ENCODE measurements around the gene BMPR1A. TPM values are rescaled to one million over a fixed set of nuclear protein-coding genes. Genes with fewer than 3 reads are reported as not detected.

The BMPR1A gene
- total RNA-seq, 4 donors from 2014 or later = 29.3 to 45.2 (median 38.0) TPM

GRCh38 chr10:86840498-86840897 is 84.1 kb downstream of the BMPR1A start:
- Histone ChIP-seq H3K4me3 (no peak overlapping the region), H3K27me3 (no peaks in the 10 kb centered on the region), H3K9me3 (no peaks in the 10 kb centered on the region), H3K36me3 (peaks cover 0 to 6% (median 0%) of the 10 kb centered on the region in 4 donors), H3K27ac (no peak overlapping the region), H3K4me1 (peaks cover 0 to 15% (median 0%) of the 10 kb centered on the region in 4 donors)
- in situ Hi-C loops (cut with MboI; ENCODE audit: low pct_ligation_motif_present in 1 of 4, low pct_unique_long_range_greater_than_20kb in 1 of 4, low sequenced_read_pairs in 3 of 4) = no loop called here
- no peak for DNase-seq
- intact Hi-C loops (cut with DNase I; ENCODE audit: low total_unique reads) = no loop called here
- TF ChIP-seq POLR2AphosphoS5 (IDR thresholded peaks at IDR 0.05) = no peak
- TF ChIP-seq EP300 (IDR thresholded peaks at IDR 0.05; ENCODE audit: low read depth) = no peak
- TF ChIP-seq, protein P1, sequence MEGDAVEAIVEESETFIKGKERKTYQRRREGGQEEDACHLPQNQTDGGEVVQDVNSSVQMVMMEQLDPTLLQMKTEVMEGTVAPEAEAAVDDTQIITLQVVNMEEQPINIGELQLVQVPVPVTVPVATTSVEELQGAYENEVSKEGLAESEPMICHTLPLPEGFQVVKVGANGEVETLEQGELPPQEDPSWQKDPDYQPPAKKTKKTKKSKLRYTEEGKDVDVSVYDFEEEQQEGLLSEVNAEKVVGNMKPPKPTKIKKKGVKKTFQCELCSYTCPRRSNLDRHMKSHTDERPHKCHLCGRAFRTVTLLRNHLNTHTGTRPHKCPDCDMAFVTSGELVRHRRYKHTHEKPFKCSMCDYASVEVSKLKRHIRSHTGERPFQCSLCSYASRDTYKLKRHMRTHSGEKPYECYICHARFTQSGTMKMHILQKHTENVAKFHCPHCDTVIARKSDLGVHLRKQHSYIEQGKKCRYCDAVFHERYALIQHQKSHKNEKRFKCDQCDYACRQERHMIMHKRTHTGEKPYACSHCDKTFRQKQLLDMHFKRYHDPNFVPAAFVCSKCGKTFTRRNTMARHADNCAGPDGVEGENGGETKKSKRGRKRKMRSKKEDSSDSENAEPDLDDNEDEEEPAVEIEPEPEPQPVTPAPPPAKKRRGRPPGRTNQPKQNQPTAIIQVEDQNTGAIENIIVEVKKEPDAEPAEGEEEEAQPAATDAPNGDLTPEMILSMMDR (IDR thresholded peaks at IDR 0.05) = no peak
- TF ChIP-seq POLR2A (IDR thresholded peaks at IDR 0.05) = no peak
- 91 to 95% methylated on average over 4 of the region's 4 CpGs for WGBS, 2 donors (ENCODE audit: low coverage in 1 of 2)

- H3K4me3 ChIP-seq = no peak overlapping the region
- H3K9me3 ChIP-seq = no peaks in the 10 kb centered on the region
- in situ Hi-C loops (cut with MboI; ENCODE audit: low pct_ligation_motif_present in 1 of 4, low pct_unique_long_range_greater_than_20kb in 1 of 4, low sequenced_read_pairs in 3 of 4) (no loop called here), intact Hi-C loops (cut with DNase I; ENCODE audit: low total_unique reads) (no loop called here)
- WGBS, 2 donors (ENCODE audit: low coverage in 1 of 2) = 83 to 96% methylated on average over 2 to 3 of the region's 3 CpGs
- no peak overlapping the region for H3K27ac ChIP-seq
- no peak for TF ChIP-seq EP300 (IDR thresholded peaks at IDR 0.05; ENCODE audit: low read depth)
- TF ChIP-seq, protein P1 (IDR thresholded peaks at IDR 0.05) = no peak
- no peak for TF ChIP-seq POLR2A (IDR thresholded peaks at IDR 0.05)
- TF ChIP-seq POLR2AphosphoS5 (IDR thresholded peaks at IDR 0.05) = no peak
- H3K4me1 ChIP-seq = peaks cover 0 to 15% (median 12%) of the 10 kb centered on the region in 4 donors
- H3K27me3 ChIP-seq = no peaks in the 10 kb centered on the region
- no peak for DNase-seq
- H3K36me3 ChIP-seq = peaks cover 0 to 6% (median 0%) of the 10 kb centered on the region in 4 donors
These were observed 89.7 kb downstream of the BMPR1A start for GRCh38 chr10:86846088-86846487.

- Histone ChIP-seq H3K36me3 (peaks cover 0 to 8% (median 0%) of the 10 kb centered on the region in 4 donors), H3K4me1 (peaks cover 0 to 21% (median 12%) of the 10 kb centered on the region in 4 donors), H3K27me3 (no peaks in the 10 kb centered on the region), H3K27ac (no peak overlapping the region), H3K9me3 (no peaks in the 10 kb centered on the region), H3K4me3 (no peak overlapping the region)
- in situ Hi-C loops (cut with MboI; ENCODE audit: low pct_ligation_motif_present in 1 of 4, low pct_unique_long_range_greater_than_20kb in 1 of 4, low sequenced_read_pairs in 3 of 4) (no loop called here), intact Hi-C loops (cut with DNase I; ENCODE audit: low total_unique reads) (no loop called here)
- no peak for TF ChIP-seq POLR2A (IDR thresholded peaks at IDR 0.05)
- no peak for TF ChIP-seq POLR2AphosphoS5 (IDR thresholded peaks at IDR 0.05)
- TF ChIP-seq EP300 (IDR thresholded peaks at IDR 0.05; ENCODE audit: low read depth) = no peak
- TF ChIP-seq, protein P1 (IDR thresholded peaks at IDR 0.05) = no peak
- DNase-seq = no peak
These were observed 92.3 kb downstream of the BMPR1A start for GRCh38 chr10:86848747-86849146.

- no peak for DNase-seq
- peaks cover 0 to 21% (median 12%) of the 10 kb centered on the region in 4 donors for H3K4me1 ChIP-seq
- H3K36me3 ChIP-seq = peaks cover 0 to 8% (median 0%) of the 10 kb centered on the region in 4 donors
- TF ChIP-seq EP300 (IDR thresholded peaks at IDR 0.05; ENCODE audit: low read depth) = no peak
- TF ChIP-seq POLR2A (IDR thresholded peaks at IDR 0.05) = no peak
- no peak for TF ChIP-seq POLR2AphosphoS5 (IDR thresholded peaks at IDR 0.05)
- TF ChIP-seq, protein P1 (IDR thresholded peaks at IDR 0.05) = no peak
- in situ Hi-C loops (cut with MboI; ENCODE audit: low pct_ligation_motif_present in 1 of 4, low pct_unique_long_range_greater_than_20kb in 1 of 4, low sequenced_read_pairs in 3 of 4) (no loop called here), intact Hi-C loops (cut with DNase I; ENCODE audit: low total_unique reads) (no loop called here)
- 68 to 73% methylated on average over 4 of the region's 4 CpGs for WGBS, 2 donors (ENCODE audit: low coverage in 1 of 2)
- no peak overlapping the region for H3K4me3 ChIP-seq
- no peak overlapping the region for H3K27ac ChIP-seq
- no peaks in the 10 kb centered on the region for H3K9me3 ChIP-seq
- no peaks in the 10 kb centered on the region for H3K27me3 ChIP-seq
These were observed 92.9 kb downstream of the BMPR1A start for GRCh38 chr10:86849181-86849894.
